ENCODE data around the gene PELI2.

PELI2 gene

DNA sequence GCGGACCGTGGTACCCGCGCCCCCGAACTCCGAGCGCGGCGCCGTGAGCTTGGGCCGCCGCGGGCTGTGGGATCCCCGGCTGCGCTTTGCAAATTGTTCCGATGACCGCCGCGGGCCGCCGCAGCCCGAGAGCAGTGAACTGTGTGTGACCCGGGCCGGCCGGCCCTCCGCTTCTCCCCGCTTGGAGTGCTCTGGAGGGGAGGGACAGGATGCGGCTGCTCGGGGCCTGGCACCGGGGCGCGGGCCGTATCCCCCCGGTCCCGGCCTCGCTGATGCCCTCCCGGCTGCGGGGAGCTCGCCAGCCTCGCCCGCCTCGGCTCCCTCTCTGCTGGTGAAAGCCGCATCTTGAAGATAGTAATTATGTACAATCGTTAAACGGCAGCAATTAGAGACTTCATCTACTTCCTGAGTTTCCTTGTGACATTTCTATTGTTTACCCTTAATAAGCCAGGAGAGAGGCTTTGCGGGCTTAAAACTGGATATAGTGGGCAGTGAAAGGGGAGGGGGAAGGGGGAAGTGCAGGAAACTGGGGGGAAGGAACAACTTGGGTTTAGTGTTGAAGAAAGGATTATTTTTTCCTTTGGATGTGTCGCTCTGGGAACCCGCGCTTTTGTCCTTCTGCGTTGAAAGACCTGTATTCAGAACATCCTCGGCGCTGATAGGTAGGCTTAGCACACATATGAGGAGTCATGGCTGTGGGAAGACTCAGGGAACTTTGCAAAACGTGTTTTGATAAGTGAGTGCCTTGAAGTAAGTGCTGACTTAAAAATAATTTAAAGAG, 1.2 kb downstream of the PELI2 start:
- peak in 1 of 3 donors; percentile 20 for DNase-seq (ENCODE audit: low read depth in 3 of 3)

DNA sequence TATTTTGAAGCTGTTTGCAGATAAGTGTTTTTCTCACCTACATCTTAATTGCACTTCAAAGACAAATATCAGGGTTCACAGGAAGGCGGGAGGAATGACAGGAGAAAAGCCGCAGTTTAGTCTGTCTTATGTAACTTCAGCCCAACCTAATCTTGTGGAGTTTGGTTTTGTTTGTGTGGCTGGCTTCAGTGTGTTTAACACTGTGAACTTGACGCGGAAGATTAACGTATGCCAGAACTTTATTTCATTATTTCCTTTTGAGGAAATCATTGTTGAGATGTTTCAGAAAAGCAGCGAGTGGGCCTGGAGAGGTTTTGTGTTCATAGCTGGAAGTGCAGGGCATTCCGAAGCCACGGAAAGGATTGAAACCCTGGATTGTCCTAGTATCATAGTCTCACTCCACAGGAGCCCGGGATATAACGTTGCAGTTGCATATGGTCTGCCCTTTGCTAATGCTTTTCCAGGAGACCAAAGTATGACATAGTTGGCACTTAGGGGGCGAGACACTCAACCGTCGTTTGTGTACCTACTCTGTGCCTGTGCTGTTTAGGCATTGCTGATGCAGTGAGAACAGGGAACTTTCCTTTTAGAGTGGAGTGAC, 2.0 kb downstream of the PELI2 start:
- no peak for DNase-seq (ENCODE audit: low read depth in 3 of 3)

DNA sequence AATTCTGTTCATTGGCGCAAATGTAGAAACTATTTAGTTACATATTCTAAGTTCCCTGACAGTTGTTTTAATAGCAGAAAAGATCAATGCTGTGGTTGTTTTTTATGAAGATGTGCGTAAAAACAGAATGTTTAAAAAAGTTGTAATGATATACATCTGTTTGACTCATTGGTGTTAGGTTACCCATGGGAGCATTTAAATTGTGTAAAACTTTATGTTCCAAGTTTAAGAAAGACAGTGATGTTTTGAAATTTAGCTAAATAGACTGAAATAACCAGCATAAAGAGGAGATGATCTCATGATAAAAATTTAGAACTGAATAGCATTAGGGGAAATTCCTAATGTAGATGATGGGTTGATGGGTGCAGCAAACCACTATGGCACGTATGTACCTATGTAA, 3.6 kb downstream of the PELI2 start:
- DNase-seq (ENCODE audit: low read depth in 3 of 3) = no peak

DNA sequence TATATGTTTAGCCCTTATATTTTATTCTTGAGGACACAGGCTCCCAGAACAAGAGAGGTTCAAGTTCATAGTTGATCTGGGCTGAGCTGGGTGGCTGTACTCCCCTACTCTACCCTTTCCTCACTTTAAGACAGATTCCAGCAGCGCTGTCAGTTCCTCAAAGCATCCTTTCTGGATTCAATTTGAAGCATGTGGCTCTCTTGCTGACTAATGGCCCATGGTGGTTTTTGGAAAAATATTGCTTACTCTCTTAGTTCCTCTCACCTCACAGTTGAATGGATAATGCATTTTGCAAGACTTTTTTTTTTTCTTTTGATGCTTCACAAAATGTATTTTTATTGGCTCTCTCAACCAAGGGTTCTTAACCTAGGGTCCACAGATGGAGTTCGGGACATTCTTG, 4.1 kb downstream of the PELI2 start:
- no peak for DNase-seq (ENCODE audit: low read depth in 3 of 3)

DNA sequence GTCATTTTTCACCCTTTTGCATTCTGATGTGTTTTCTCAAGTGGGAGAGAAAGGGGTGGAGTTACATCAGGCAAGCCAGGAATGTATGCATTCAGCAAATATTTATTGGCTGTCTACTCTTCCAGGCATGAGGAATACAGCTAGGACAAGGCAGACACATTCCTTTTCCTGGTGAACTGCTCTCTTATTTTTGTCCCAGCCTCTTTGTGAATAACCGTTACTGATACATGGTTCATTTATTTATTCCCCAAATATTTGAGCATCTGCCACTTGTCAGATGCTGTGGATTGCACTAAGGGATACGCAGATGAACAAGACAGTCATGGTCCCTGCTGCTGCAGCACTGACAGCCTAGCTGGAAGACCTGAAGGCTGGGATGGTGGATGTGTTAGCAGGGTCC, 6.1 kb downstream of the PELI2 start:
- no peak for DNase-seq (ENCODE audit: low read depth in 3 of 3)

DNA sequence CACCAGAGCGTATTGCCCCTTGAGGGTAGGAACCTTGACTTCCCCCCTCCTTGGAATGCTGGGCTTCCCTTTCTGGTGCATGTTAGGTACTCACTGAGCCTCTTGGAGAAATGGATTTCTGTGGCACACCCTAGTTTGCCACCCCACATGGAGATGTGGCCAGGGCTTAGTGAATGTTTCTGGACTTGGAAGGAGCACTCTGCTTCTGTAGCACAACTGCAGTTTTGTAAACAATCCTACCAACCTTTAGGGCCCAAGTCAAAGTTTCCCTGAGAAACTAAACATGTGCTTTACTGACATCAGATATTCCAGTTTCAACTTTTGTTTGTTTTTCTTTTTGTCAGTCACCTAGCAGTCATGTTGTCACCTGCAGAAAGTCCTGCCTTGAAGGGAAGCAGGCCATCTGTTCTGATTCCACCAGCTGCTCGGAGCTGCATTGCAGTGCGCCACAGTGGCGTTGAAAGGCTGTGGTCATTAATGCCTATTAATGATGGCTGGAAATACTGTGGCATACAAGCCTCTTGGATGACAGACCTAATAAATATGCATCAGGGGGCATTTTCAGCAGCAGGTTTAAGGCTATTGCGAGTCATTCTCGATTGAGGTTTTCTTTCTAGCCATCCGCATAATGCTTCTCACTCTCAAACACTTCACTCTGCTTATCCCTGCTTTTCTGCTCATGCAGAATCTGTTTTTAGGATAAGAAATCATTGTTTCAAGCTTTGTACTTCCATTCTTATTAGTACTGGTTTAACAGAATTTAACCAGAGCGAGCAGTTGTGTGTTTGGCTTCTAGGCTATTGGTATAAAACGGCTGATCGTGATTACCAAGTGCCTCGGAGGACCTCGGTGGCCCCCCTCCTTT, 7.8 kb downstream of the PELI2 start:
- DNase-seq (ENCODE audit: low read depth in 3 of 3) = no peak

DNA sequence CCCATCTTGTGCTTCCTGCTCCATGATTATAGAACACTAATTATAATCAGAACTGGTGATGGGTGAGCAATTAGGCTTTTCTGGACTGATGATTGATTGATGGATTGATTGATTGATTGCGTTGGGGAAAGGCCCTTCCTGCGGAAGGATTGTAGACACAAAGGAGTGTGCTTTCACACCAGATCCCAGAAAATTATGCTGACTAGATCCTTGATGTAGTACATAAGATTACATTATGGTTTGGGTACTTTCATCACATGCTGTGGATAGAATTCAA, 8.4 kb downstream of the PELI2 start:
- DNase-seq (ENCODE audit: low read depth in 3 of 3) = no peak

DNA sequence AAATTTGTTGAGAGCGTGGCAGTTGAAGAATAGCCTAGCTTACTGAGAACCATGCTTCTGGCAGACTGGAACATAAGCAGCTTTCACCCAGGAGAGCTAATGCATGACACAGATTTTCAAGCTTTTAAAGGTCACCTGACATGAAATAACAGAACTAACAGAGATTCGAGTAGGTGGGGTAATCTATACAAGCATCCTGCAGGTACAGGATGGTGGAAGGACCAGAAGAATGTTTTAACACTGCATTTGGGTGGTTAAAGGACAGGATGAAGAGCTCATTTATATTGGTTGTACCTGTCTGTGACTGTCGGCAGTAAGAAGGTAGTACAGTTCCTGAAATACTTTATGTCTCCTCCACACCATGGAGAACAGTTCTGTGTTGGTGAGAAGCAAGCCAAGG, 8.9 kb downstream of the PELI2 start:
- no peak for DNase-seq (ENCODE audit: low read depth in 3 of 3)

DNA sequence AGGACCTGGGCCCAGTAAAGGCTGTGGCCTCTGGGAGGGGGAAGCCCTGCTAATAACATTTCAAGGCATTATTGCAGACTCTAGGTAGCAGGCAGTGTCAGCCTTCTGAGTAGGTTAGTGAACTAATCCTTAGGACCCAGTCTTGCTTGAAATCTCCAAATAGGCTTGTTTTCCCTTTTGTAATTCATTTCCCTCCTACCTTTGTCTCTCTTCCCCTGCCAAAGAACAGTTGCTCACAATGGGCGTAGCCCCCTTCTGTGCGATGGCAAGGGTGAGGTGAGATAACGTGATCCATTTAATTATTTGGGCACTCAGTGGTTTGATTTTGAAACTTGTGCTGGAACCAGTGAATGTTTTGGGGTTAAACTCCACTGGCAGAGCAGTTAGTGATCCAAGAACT, 10.9 kb downstream of the PELI2 start:
- no peak for DNase-seq (ENCODE audit: low read depth in 3 of 3)

DNA sequence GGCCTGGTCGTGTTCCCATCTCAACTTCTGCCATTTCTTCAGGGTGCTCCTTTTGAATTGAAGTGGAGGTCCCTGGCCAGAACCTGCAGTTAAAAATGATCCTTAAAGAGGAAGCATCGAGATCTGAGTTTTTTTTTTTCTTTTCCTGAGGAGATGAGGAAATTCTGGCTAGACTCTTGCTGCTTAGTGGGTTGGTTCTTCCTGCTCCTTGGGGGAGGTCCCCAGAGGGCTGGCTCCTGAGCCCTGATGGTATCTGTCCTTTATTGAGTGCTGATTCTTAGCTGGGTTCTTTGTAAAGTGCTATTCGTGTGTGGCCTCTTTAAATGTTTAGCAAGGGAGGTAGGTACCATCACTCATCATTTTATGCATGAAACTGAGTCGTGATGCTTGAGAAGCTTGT, 11.7 kb downstream of the PELI2 start:
- no peak for DNase-seq (ENCODE audit: low read depth in 3 of 3)

DNA sequence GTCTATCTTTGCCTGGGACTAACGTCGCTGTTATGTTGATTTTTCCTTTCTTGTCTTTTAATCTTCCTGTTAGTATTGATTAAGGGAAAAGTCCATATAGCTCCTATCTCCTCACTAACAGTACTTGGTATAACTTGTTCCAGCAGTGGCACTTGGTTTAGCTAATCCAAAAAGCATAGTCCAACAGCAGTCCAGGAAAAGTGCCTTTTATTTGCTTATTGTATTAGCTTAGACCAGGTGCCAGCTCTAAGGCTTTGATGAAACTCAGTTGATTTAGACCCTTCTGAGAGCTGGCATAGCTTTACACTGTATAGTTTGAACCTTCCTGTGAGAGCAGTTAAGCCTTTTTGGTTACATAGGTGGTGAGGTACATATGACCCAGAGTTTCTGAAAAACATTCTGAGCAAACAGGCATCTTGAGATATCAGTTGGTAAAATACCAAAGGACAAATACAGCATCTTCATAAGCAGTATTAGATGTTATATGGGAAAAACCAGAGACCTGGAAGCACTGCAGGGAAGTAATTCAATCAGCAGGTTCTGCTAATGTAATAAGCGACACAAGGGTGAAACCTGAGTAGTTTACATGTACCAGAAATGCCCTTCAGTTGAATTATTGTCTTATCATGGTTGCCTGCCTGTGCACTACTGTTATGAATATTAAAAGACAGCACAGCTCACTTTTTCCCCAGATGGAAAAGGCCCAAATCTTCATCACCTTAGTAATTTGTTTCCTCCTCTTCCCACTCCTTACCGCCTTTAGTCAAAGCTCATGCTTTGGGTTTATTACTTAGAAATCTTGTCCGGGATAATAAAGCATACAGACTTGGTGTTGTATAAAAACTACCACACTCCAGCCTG, 13.0 kb downstream of the PELI2 start:
- no peak for DNase-seq (ENCODE audit: low read depth in 3 of 3)

DNA sequence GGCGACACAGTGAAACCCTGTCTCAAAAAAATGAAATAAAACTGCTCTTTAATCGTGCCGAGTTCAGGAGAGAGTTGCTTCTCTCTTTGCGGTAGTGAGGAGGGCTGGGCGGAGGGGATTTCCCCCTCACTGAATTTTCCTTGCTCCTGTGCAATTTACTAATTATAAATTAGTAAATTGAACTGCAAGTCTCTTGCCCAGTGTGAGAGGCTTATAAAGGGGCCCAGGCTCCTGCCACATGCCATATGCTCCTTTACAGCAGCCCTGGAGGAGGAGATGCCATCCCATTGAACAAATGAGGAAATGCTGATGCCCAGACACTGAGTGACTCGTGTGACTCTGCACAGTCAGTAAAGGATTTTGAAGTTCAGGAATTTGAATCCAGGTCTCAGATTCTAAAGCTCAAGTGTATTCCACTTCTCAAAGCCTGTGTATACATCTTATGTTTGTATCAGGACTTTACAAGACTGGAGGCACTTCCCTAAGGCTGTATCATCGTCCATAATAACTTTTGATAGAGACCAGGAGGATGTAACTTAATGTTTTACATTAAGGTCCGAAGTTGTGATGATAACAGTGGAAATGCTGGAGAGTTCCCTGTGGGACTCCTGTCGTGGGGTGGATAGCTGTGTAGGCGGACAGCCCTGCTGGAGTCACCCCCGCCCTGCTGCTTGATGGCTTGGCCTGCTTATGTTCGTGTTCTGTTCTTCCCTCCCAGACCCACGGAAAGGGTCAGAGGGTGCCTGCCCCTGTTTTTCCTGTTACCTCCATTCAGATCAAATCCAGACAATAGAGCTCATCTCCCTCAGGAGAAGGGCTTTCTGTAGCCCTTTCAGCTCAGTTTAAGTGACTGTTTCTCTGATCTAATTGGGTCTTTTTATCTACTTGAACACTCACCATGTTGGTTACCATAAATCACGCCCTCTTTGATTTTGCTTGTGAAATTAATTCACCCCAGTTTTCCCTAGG, 13.9 kb downstream of the PELI2 start:
- DNase-seq (ENCODE audit: low read depth in 3 of 3) = no peak

DNA sequence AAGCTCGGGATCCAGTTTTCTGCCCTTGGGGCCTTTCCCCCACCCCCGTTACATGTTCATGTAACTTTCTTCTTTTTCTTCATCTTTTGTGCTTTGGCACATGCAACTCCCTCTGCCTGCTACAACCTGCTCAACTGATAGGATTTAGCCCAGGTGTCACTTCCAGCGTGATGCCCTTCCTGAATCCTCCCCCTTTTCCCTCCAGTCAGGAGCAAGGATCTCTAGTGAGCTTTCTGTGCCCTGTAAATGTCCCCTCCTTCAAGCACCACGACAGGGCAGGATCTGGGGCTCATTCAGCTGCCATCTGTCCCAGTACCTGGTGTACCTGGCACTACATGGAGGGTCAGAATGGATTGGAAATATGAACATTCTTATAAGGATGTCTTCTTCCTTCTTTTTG, 15.3 kb downstream of the PELI2 start:
- DNase-seq (ENCODE audit: low read depth in 3 of 3) = no peak

DNA sequence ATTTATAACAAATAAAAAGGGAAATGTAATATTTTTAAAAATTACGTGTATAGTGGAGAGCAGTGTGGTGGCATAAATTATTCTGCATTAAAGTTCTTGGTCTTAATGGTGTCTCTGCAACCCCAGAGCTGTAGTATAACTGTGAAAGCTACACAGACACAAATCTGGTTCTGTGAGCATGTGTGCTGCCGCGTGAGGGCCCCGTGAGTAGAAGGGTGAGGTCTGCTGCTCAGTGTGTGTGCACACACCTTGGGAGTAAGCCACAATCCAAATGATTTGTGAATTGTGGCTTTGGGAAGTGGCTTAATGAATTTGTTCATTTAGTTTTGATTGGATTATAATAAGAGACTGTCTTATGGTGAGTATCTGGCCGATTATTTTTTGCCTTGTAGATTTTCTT, 16.8 kb downstream of the PELI2 start:
- no peak for DNase-seq (ENCODE audit: low read depth in 3 of 3)

DNA sequence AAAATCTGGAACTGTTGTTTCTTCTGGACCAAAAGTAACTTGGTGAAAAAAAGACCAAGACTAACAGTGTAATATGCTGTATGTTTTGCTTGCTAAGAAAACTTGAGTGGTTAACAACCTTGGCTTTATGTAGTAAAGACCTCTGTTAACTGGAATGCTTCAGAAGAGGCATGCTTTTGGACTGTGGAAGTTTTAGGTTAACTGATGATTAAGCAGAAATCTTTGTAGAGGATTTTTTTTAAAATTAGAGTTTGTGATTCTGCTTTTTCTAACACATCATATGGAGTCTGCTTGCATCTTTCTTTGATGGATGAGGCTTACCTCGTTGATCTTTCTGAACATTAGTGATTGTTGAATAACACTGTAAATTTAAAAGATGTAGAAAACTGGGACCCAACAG, 17.5 kb downstream of the PELI2 start:
- no peak for DNase-seq (ENCODE audit: low read depth in 3 of 3)

DNA sequence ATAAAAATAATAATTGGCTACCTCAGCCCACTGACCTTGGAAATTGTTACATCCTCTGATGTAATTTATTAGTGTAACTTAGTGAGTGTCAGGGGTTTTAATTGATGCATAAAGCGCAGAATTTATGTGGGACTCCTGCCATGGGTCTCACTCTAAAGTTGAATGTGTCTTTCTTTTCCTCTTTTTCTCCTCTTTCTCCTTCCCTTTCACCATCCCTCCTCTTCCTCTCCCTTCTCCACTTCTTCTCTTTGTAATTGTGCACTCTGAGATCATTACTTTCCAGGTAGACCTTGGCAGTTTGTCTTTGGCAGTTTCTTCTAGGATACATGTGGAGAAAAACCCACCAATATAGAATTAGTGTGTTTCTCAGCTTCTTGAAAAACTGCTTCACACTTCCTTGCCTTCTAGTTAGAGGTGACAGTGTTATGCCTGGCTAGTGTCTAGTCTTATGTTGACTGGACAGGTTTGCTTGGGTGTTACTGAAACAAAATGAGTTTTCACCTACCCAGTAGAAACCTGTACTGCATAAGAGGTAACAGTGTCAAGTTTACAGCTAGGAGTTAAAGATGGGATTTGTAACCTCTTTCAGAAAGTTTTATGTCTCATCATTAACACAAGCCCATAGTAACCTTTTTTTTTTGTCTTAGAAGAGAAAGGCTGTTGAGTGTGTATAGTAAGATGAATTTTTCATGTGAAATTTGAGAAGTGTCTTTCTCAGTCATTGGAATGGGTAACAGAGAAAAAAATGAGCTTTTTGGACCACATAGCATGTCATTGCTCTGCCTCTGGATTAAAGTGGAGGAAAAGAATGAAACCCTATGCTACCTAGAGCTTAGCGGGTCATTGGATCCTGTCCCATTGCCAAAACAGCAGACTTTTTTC, 18.6 kb downstream of the PELI2 start:
- DNase-seq (ENCODE audit: low read depth in 3 of 3) = no peak

DNA sequence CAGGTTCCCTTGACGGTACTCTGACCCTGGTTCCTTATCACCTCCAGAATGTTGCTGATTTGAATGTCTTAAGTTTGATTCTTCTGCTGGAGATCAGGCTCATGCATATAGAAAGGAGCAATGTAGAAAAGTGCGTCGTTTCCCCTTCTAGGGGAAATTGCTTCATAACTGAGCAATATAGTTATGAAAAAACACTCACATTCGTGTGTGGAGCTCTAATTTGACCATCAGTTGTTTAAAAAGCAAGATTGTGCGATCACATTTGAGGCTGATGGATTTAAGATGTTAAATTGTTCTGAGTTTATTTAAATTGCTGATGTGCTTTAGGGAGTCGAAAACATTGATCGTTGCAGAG, 19.2 kb downstream of the PELI2 start:
- no peak for DNase-seq (ENCODE audit: low read depth in 3 of 3)

DNA sequence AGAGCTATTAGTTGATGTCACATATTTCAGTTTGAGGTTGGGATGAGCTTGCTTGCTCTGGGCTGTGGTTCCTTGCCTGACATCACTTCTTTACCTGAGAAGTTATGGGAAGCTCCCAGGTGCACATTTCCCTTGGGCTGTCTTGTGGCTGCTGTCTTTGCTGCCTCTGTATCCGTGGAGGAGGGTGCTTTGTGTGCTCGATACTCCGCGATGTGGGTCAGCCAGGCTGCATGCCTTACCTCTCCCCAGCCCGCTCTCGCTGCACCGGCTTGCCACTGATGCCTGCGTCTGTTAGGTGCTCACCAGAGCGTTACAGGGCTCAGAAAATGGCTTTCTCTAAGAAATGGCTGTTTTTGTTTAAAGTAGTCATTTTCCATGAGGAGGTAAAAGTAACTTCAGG, 19.6 kb downstream of the PELI2 start:
- no peak for DNase-seq (ENCODE audit: low read depth in 3 of 3)

DNA sequence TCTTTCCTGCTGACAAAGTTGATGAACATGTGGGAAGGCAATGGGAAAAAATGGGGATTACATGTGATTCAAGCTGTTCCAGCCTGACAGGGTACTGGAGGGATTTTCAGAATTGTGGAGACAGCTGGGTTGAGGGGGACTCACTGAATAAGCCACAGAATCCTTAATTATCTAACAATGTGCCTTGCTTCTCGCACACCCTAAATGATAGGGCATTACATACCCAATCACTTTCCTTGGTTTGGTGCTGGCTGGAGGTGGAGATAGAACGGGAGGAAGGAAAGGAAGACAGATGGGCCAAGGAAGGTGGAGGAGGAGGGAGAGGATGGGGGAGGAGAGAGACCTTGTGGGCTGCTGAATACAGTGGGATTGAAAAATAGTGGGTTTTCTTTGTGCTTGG, 20.7 kb downstream of the PELI2 start:
- no peak for DNase-seq (ENCODE audit: low read depth in 3 of 3)

DNA sequence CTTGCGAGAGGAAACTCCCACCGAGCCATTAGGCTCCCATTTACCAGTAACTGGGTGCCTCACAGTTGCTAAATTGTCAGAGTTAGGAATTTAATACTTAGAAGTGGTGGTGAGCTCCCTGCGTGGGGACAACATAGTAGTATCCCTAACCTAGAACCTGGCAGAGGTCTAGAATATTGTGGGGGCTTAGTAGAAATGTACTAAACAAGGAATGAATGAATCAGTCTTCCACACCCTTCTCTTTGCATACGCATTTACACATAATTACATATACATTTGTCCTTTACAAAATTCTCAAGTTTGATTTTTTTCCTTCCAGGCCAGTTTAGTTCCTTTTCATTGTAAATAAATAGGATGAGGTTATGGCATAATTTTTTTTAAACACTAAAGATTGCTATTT, 24.1 kb downstream of the PELI2 start:
- DNase-seq (ENCODE audit: low read depth in 3 of 3) = no peak
